Left ventricle myocardium inferior (tissue), 1 donor: ENCODE results near the gene TMED10. TPM values are rescaled to one million over a fixed set of nuclear protein-coding genes. Genes with fewer than 3 reads are reported as not detected.
A peak's percentile ranks its signal among the peaks of the same experiment; 100 is the strongest.

Experiments used
- DNase-seq: peaks from one replicate; pipeline ENCODE4 v3.0.0-alpha.2; 2020
- H3K27ac ChIP-seq: fragments of 200-600 bp; replicated peaks from 2 replicates; pipeline ENCODE4 v1.8.0; 2021
- H3K27me3 ChIP-seq: fragments of 200-600 bp; 2 replicates; pipeline ENCODE4 v1.8.0; 2021; ENCODE audit warnings: low read depth
- H3K36me3 ChIP-seq: fragments of 200-600 bp; 2 replicates; pipeline ENCODE4 v1.8.0; 2021
- H3K4me1 ChIP-seq: fragments of 200-600 bp; 2 replicates; pipeline ENCODE4 v1.8.0; 2021
- H3K4me3 ChIP-seq: fragments of 200-600 bp; 2 replicates; pipeline ENCODE4 v1.8.0; 2021; ENCODE audit warnings: mild to moderate bottlenecking, moderate library complexity
- H3K9me3 ChIP-seq: fragments of 200-600 bp; replicated peaks from 2 replicates; pipeline ENCODE4 v1.8.0; 2021
- intact Hi-C: fragments of 100-400 bp; cut with micrococcal nuclease; formaldehyde crosslinking; loops from one replicate; pipeline ENCODE4 v1.11.0; 2022
- long read RNA-seq: library from polyadenylated mRNA; unstranded; transcript quantifications from one replicate; pipeline ENCODE4 v2.0.0, GENCODE V29; 2021
- total RNA-seq: library from RNA; stranded (reverse); fragmentation: NEBNext Ultra II Directional; extraction: Animal tissue kit (Norgen Biotek cat#: 25700); gene quantifications from one replicate; pipeline ENCODE4 v1.2.1, GENCODE V29; 2021
- TF ChIP-seq, protein P1 (sequence below): fragments of 200-600 bp; IDR thresholded peaks from 2 replicates; pipeline ENCODE4 v1.8.0; 2021; ENCODE audit warnings: antibody characterized with exemption, mild to moderate bottlenecking, borderline replicate concordance
- donor health status: DM: no; HTN: yes; CAD: no; lungs with severe emphysema.

Gene TMED10
- total RNA-seq: 278 TPM
- long read RNA-seq, full-length matches to known transcripts: 382 of 410 reads
- long read RNA-seq, partial matches to known transcripts: 2 of 410 reads
- long read RNA-seq, other reads (novel, unspliced or antisense): 26 of 410 reads

- no peaks in the 10 kb centered on the region for H3K9me3 ChIP-seq
- no peaks in the 10 kb centered on the region for H3K27me3 ChIP-seq
- peak; percentile 88 for DNase-seq
- intact Hi-C loops: no loop called here
- peak within 1 kb of the TSS; percentile 95 for H3K27ac ChIP-seq
- TF ChIP-seq, protein P1, sequence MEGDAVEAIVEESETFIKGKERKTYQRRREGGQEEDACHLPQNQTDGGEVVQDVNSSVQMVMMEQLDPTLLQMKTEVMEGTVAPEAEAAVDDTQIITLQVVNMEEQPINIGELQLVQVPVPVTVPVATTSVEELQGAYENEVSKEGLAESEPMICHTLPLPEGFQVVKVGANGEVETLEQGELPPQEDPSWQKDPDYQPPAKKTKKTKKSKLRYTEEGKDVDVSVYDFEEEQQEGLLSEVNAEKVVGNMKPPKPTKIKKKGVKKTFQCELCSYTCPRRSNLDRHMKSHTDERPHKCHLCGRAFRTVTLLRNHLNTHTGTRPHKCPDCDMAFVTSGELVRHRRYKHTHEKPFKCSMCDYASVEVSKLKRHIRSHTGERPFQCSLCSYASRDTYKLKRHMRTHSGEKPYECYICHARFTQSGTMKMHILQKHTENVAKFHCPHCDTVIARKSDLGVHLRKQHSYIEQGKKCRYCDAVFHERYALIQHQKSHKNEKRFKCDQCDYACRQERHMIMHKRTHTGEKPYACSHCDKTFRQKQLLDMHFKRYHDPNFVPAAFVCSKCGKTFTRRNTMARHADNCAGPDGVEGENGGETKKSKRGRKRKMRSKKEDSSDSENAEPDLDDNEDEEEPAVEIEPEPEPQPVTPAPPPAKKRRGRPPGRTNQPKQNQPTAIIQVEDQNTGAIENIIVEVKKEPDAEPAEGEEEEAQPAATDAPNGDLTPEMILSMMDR: no peak
- H3K4me3 ChIP-seq: peak within 1 kb of the TSS; percentile 91
- no peaks in the 10 kb centered on the region for H3K36me3 ChIP-seq
- peaks cover 56% of the 10 kb centered on the region for H3K4me1 ChIP-seq
Observed at GRCh38 chr14:75176142-75176820, at the start of gene TMED10. TMED10 (minus strand) TSS chr14:75176612; CDS start chr14:75176579, 33 bp downstream.

DNA sequence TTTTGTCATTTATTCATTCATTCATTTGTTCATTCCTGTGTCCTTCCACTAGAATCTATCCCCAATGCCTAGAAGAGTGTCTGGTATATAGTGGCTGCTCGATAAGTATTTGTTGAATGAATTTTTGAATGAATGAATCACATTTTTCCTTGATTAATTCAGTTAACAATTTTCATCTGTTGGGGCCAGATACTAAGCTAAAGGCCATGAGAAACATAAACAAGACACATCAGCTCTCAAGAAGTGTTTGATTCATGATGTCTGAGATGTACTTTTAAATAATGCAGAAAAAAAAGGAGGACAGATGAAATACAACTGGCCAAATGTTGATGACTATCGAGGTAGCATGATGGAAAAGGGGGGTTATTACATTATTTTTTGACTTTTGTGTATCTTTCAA is 48.1 kb upstream of the TMED10 start:
- no peak for DNase-seq
- intact Hi-C loops: no loop called here
- Histone ChIP-seq H3K9me3 (no peaks in the 10 kb centered on the region), H3K4me1 (peaks cover 7% of the 10 kb centered on the region), H3K27ac (no peak overlapping the region), H3K4me3 (no peak overlapping the region), H3K36me3 (no peaks in the 10 kb centered on the region), H3K27me3 (no peaks in the 10 kb centered on the region)
- TF ChIP-seq, protein P1: no peak

GRCh38 chr14:75223664-75224154 is 47.3 kb upstream of the TMED10 start:
- Histone ChIP-seq H3K4me3 (no peak overlapping the region), H3K4me1 (peaks cover 4% of the 10 kb centered on the region), H3K27me3 (no peaks in the 10 kb centered on the region), H3K36me3 (no peaks in the 10 kb centered on the region), H3K27ac (no peak overlapping the region), H3K9me3 (no peaks in the 10 kb centered on the region)
- DNase-seq: peak; percentile 30
- intact Hi-C loops: no loop called here
- TF ChIP-seq, protein P1: no peak

GRCh38 chr14:75222208-75222701 is 45.8 kb upstream of the TMED10 start:
- intact Hi-C loops: no loop called here
- peak; percentile 18 for DNase-seq
- TF ChIP-seq, protein P1: no peak

GRCh38 chr14:75221797-75222196 is 45.4 kb upstream of the TMED10 start:
- TF ChIP-seq, protein P1: no peak
- Histone ChIP-seq H3K9me3 (no peaks in the 10 kb centered on the region), H3K4me3 (no peak overlapping the region), H3K27me3 (no peaks in the 10 kb centered on the region), H3K4me1 (peaks cover 4% of the 10 kb centered on the region), H3K36me3 (no peaks in the 10 kb centered on the region), H3K27ac (no peak overlapping the region)
- DNase-seq: no peak
- intact Hi-C loops: no loop called here

More at GRCh38 chr14:75222208-75222701, 45.8 kb upstream of the TMED10 start:
- H3K27me3 ChIP-seq: no peaks in the 10 kb centered on the region
- no peak overlapping the region for H3K27ac ChIP-seq
- peaks cover 4% of the 10 kb centered on the region for H3K4me1 ChIP-seq
- H3K9me3 ChIP-seq: no peaks in the 10 kb centered on the region
- no peaks in the 10 kb centered on the region for H3K36me3 ChIP-seq
- no peak overlapping the region for H3K4me3 ChIP-seq
